ENCODE results near the gene SOD1.

- TF ChIP-seq CTCF (IDR thresholded peaks at IDR 0.05) (no peak), POLR2A (IDR thresholded peaks at IDR 0.05) (no peak)
Measured at GRCh38 chr21:31671931-31672330, 12.4 kb downstream of the SOD1 start.

Data from testis (tissue), 2 donors.